K562 (cell line): ENCODE measurements around the gene TRIM62. TPM values are rescaled to one million over a fixed set of nuclear protein-coding genes. Genes with fewer than 3 reads are reported as not detected.

Experiments used
- ATAC-seq: fragments of 200-7000 bp; cut with Tn5 transposase; 3 replicates; pipeline ENCODE4 v1.9.1; 2020; ENCODE audit warnings: moderate library complexity
- BruUV-seq: library from RNA; stranded (reverse); fragments of 400-500 nt; replicated peaks from 2 replicates; lab custom pipeline; 2021; lab: Mats Ljungman, UMichigan
- CTCF ChIA-PET: fragments of 300-600 bp; formaldehyde crosslinking; extraction: SDS; loops from one replicate; lab custom pipeline; 2021; ENCODE audit warnings: low intra/inter-chr PET ratio; lab: Yijun Ruan, JAX
- POLR2A ChIA-PET: fragments of 300-600, 350-650 bp; sonication (Branson Sonifier 250); formaldehyde crosslinking; extraction: SDS; loops from one replicate; lab custom pipeline; 2021; ENCODE audit warnings: antibody characterized with exemption, inconsistent platforms; lab: Yijun Ruan, JAX
- DNase-seq, 4 experiments: peaks; one replicate each; pipeline versions ENCODE4 v3.0.0 to v3.0.0-alpha.2; 2011 to 2018; ENCODE audit warnings: low spot score in 3 of 4, mixed read lengths in 3 of 4; ENCODE audit errors: extremely low read depth in 1 of 4
- FAIRE-seq: peaks from 2 replicates; lab custom pipeline; 2011; peaks lifted over from hg19 to GRCh38; lab: Jason Lieb, UNC
- H2AFZ ChIP-seq: 2 replicates; pipeline ENCODE4 v1.6.0; 2011; ENCODE audit warnings: low read depth, low read length, control low read depth, inconsistent platforms
- H3K27ac ChIP-seq: fragments of 200-600 bp; 3 replicates; pipeline ENCODE4 v1.8.0; 2011; ENCODE audit warnings: low read depth, mild to moderate bottlenecking, control low read depth, inconsistent platforms, low read length, moderate library complexity, mixed read lengths; ENCODE audit errors: extremely low read depth
- H3K27me3 ChIP-seq, 2 experiments: fragments of 300-600 bp in 1 of 2; 2 replicates in 1 of 2; 3 replicates in 1 of 2; pipeline versions ENCODE4 v1.6.0 to v1.8.0; 2011; ENCODE audit warnings: inconsistent platforms in 2 of 2, low read length in 2 of 2, mild to moderate bottlenecking in 1 of 2, mixed read lengths in 1 of 2, moderate library complexity in 1 of 2; ENCODE audit not compliant: control insufficient read depth in 2 of 2, insufficient read depth in 2 of 2
- H3K36me3 ChIP-seq: fragments of 300-600 bp; 3 replicates; pipeline ENCODE4 v1.8.0; 2011; ENCODE audit warnings: mild to moderate bottlenecking, low read length, inconsistent platforms; ENCODE audit not compliant: control insufficient read depth, insufficient read depth
- H3K4me1 ChIP-seq, 2 experiments: fragments of 200-600 bp in 1 of 2; replicated peaks in 1 of 2; 2 replicates in 1 of 2; 3 replicates in 1 of 2; pipeline versions ENCODE4 v1.5.1 to v1.8.0; 2011; ENCODE audit warnings: inconsistent platforms in 2 of 2, low read length in 2 of 2, mild to moderate bottlenecking in 1 of 2, mixed read lengths in 1 of 2, moderate library complexity in 1 of 2; ENCODE audit not compliant: control insufficient read depth in 2 of 2, insufficient read depth in 2 of 2
- H3K4me2 ChIP-seq: 2 replicates; pipeline ENCODE4 v1.6.1; 2011; ENCODE audit warnings: low read length, control low read depth, inconsistent platforms, mixed read lengths; ENCODE audit not compliant: insufficient read depth
- H3K4me3 ChIP-seq: fragments of 200-600 bp; sonication (generic), shearing (Covaris generic); 2 replicates; pipeline ENCODE4 v1.5.1; 2016; ENCODE audit warnings: control low read depth, inconsistent platforms
- H3K79me2 ChIP-seq: fragments of 200-600 bp; 3 replicates; pipeline ENCODE4 v1.8.0; 2011; ENCODE audit warnings: low read length, inconsistent platforms; ENCODE audit not compliant: control insufficient read depth, insufficient read depth
- H3K9ac ChIP-seq, 2 experiments: 2 replicates each; pipeline versions ENCODE4 v1.6.0 to v1.6.1; 2011; ENCODE audit warnings: low read depth in 2 of 2, low read length in 2 of 2, control low read depth in 1 of 2, inconsistent platforms in 1 of 2, mild to moderate bottlenecking in 1 of 2, mixed read lengths in 1 of 2; ENCODE audit not compliant: insufficient read depth in 1 of 2
- H3K9me1 ChIP-seq: one replicate; pipeline ENCODE4 v1.6.0; 2011; ENCODE audit warnings: inconsistent platforms, mild to moderate bottlenecking, low read length, moderate library complexity; ENCODE audit not compliant: control insufficient read depth, insufficient read depth
- H3K9me3 ChIP-seq: replicated peaks from 2 replicates; pipeline ENCODE4 v1.5.1; 2011; ENCODE audit warnings: low read depth, low read length, inconsistent platforms; ENCODE audit not compliant: control insufficient read depth, insufficient read depth
- H4K20me1 ChIP-seq: replicated peaks from 2 replicates; pipeline ENCODE4 v1.6.1; 2011; ENCODE audit warnings: low read length, inconsistent platforms, mixed read lengths; ENCODE audit not compliant: control insufficient read depth, insufficient read depth
- HMG20B ChIP-seq: fragments of 250-450 bp; sonication (Bioruptor Pico); IDR thresholded peaks from 2 replicates; pipeline ENCODE4 v1.5.0; 2021; ENCODE audit warnings: mild to moderate bottlenecking
- KAT8 ChIP-seq: fragments of 450-650 bp; IDR thresholded peaks from 2 replicates; pipeline ENCODE4 v1.6.1; 2016; ENCODE audit warnings: low read depth, mild to moderate bottlenecking
- KHSRP ChIP-seq: fragments of 450-650 bp; IDR thresholded peaks from 2 replicates; pipeline ENCODE4 v1.6.1; 2017
- MBD2 ChIP-seq: sonication (generic); IDR thresholded peaks from 2 replicates; pipeline ENCODE4 v1.6.1; 2016; ENCODE audit warnings: low read depth, borderline replicate concordance
- MXI1 ChIP-seq: IDR thresholded peaks from 2 replicates; pipeline ENCODE4 v1.6.1; 2011; ENCODE audit warnings: low read depth, mild to moderate bottlenecking, improper control_type of control experiment, low read length
- NRF1 ChIP-seq, 2 experiments: fragments of 450-650 bp; IDR thresholded peaks in 1 of 2; conservative IDR thresholded peaks in 1 of 2; 2 replicates each; pipeline ENCODE4 v1.6.1; 2014; ENCODE audit warnings: mild to moderate bottlenecking in 2 of 2
- PTRF ChIP-seq: fragments of 450-650 bp; IDR thresholded peaks from 2 replicates; pipeline ENCODE4 v1.6.1; 2016; ENCODE audit warnings: mild to moderate bottlenecking, missing genetic modification characterization, missing compliant biosample characterization
- WGBS: fragments of 100-300 bp; shearing (Covaris generic); methylation state at CpG from one replicate; pipeline ENCODE4 v1.1.6; 2016; ENCODE audit warnings: low coverage, mixed read lengths; ENCODE audit not compliant: insufficient coverage; ENCODE audit errors: missing lambda C conversion rate; 5-methylcytosine and 5-hydroxymethylcytosine counted together
- in situ Hi-C: fragments of 300-500 bp; cut with MboI; formaldehyde crosslinking; loops from 4 replicates; pipeline ENCODE4 v1.15.0; 2018; ENCODE audit warnings: inconsistent platforms, mixed read lengths
- intact Hi-C: fragments of 100-400 bp; cut with micrococcal nuclease; formaldehyde crosslinking; loops from 2 replicates; pipeline ENCODE4 v1.14.2; 2022
- polyA plus RNA-seq, 8 experiments: library from polyadenylated mRNA; depleted of rRNA in 4 of 8; stranded (reverse) in 5 of 8; unstranded in 3 of 8; fragments of >200 nt; fragmentation: Nextera tagmentation in 2 of 8; fragmentation: Illumina TruSeq in 1 of 8; extraction: Ambion mirVana in 2 of 8; extraction: Trizol in 1 of 8; gene quantifications; 2 replicates each; pipeline versions ENCODE4 v1.2.1 to v1.2.3, GENCODE V29; 2011 to 2014; ENCODE audit warnings: inconsistent platforms in 1 of 8, missing spikeins in 1 of 8
- total RNA-seq, 7 experiments: library from RNA; depleted of rRNA in 6 of 7; stranded (reverse); fragments of >200 nt in 6 of 7; fragmentation: Illumina TruSeq in 2 of 7; extraction: Trizol in 2 of 7; gene quantifications; 2 replicates each; pipeline versions ENCODE4 v1.2.1 to v1.2.3, GENCODE V29; 2011 to 2021; ENCODE audit warnings: low replicate concordance in 1 of 7
- TF ChIP-seq, protein P1 (sequence below): fragments of 250-450 bp; sonication (Bioruptor Pico); IDR thresholded peaks from 2 replicates; pipeline ENCODE4 v1.5.0; 2021
- TF ChIP-seq, protein P2 (sequence below), 2 experiments: IDR thresholded peaks; 2 replicates each; pipeline ENCODE4 v1.6.1; 2011; ENCODE audit warnings: borderline replicate concordance in 1 of 2, control low read depth in 1 of 2, low read depth in 1 of 2, low read length in 1 of 2, mild to moderate bottlenecking in 1 of 2, mixed read lengths in 1 of 2, moderate library complexity in 1 of 2; ENCODE audit not compliant: insufficient read depth in 1 of 2, insufficient read length in 1 of 2, poor library complexity in 1 of 2, severe bottlenecking in 1 of 2; ENCODE audit errors: extremely low read depth in 1 of 2
- TF ChIP-seq, protein P3 (sequence below): IDR thresholded peaks from 2 replicates; pipeline ENCODE4 v1.6.1; 2014; ENCODE audit warnings: antibody characterized with exemption
- TF ChIP-seq, protein P4 (sequence below): fragments of 450-650 bp; IDR thresholded peaks from 2 replicates; pipeline ENCODE4 v1.6.1; 2016; ENCODE audit warnings: mild to moderate bottlenecking

TRIM62 gene
- total and polyA plus RNA-seq, 9 of the 15 experiments (the other 6 are each of a cell fraction or from before 2014, with no cell fraction given), result 0.18 to 2.3 (median 0.52) TPM

DNA sequence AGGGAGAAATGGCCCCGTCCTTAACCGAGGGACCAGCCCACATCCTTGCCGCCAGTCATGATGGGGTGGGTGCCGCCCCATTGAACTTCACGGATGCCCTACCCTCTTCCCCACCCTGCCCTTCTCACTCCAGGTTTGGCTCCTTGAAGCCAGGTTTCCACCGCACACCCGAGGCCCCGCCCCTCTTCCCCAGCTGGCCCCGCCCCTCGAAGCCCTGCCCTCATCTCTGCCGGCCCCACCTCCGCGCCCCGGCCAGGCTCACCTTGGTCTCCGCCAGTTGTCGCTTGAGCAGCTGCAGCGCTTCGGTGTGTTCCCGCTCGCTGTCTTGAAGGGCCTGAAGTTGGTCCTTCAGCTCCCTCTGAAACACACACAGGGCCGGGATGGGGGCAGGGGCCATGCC, 16.6 kb downstream of the TRIM62 start:
- POLR2A ChIA-PET, result no interaction called here

More for the DNA sequence above, 16.6 kb downstream of the TRIM62 start:
- TF ChIP-seq KHSRP (no peak), NRF1 (conservative IDR thresholded peaks at IDR 0.05 in 1 of 2, IDR thresholded peaks at IDR 0.05 in 1 of 2) (peak in 1 of 2 experiments; percentile 33; a peak in 2 of 4 replicates), KAT8 (no peak), MBD2 (no peak), PTRF (tag) (no peak), MXI1 (no peak), HMG20B (CRISPR knock-in tag) (no peak)
- TF ChIP-seq, protein P1, sequence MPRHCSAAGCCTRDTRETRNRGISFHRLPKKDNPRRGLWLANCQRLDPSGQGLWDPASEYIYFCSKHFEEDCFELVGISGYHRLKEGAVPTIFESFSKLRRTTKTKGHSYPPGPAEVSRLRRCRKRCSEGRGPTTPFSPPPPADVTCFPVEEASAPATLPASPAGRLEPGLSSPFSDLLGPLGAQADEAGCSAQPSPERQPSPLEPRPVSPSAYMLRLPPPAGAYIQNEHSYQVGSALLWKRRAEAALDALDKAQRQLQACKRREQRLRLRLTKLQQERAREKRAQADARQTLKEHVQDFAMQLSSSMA (CRISPR knock-in tag), result no peak
- TF ChIP-seq, protein P2, sequence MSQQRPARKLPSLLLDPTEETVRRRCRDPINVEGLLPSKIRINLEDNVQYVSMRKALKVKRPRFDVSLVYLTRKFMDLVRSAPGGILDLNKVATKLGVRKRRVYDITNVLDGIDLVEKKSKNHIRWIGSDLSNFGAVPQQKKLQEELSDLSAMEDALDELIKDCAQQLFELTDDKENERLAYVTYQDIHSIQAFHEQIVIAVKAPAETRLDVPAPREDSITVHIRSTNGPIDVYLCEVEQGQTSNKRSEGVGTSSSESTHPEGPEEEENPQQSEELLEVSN (IDR thresholded peaks at IDR 0.05; ENCODE audit: borderline replicate concordance in 1 of 2, extremely low read depth in 1 of 2, insufficient read depth in 1 of 2, insufficient read length in 1 of 2, low read depth in 1 of 2, low read length in 1 of 2, poor library complexity in 1 of 2, severe bottlenecking in 1 of 2), result peak in 1 of 2 experiments; percentile 77
- TF ChIP-seq, protein P3, sequence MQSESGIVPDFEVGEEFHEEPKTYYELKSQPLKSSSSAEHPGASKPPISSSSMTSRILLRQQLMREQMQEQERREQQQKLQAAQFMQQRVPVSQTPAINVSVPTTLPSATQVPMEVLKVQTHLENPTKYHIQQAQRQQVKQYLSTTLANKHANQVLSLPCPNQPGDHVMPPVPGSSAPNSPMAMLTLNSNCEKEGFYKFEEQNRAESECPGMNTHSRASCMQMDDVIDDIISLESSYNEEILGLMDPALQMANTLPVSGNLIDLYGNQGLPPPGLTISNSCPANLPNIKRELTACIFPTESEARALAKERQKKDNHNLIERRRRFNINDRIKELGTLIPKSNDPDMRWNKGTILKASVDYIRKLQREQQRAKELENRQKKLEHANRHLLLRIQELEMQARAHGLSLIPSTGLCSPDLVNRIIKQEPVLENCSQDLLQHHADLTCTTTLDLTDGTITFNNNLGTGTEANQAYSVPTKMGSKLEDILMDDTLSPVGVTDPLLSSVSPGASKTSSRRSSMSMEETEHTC, result no peak
- TF ChIP-seq, protein P4, sequence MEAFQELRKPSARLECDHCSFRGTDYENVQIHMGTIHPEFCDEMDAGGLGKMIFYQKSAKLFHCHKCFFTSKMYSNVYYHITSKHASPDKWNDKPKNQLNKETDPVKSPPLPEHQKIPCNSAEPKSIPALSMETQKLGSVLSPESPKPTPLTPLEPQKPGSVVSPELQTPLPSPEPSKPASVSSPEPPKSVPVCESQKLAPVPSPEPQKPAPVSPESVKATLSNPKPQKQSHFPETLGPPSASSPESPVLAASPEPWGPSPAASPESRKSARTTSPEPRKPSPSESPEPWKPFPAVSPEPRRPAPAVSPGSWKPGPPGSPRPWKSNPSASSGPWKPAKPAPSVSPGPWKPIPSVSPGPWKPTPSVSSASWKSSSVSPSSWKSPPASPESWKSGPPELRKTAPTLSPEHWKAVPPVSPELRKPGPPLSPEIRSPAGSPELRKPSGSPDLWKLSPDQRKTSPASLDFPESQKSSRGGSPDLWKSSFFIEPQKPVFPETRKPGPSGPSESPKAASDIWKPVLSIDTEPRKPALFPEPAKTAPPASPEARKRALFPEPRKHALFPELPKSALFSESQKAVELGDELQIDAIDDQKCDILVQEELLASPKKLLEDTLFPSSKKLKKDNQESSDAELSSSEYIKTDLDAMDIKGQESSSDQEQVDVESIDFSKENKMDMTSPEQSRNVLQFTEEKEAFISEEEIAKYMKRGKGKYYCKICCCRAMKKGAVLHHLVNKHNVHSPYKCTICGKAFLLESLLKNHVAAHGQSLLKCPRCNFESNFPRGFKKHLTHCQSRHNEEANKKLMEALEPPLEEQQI, result no peak
- H3K36me3 ChIP-seq, result no peaks in the 10 kb centered on the region
- no peaks in the 10 kb centered on the region for H3K9me3 ChIP-seq
- H3K4me2 ChIP-seq, result peak overlapping the region; percentile 13; the same call in 1 of the 2 replicates
- 0 out of 2 replicates have a peak overlapping the region, but pooled peaks have one; percentile 6 for H2AFZ ChIP-seq
- H3K27me3 ChIP-seq, result peaks cover 17 to 55% of the 10 kb centered on the region in 2 experiments
- H3K4me3 ChIP-seq, result no peak overlapping the region
- H4K20me1 ChIP-seq, result peaks cover 10% of the 10 kb centered on the region; the same call in 1 of the 2 replicates
- ATAC-seq (peak; percentile 97), DNase-seq (peak; percentile 76 to 96 (median 92)), FAIRE-seq (no peak)
- no peaks in the 10 kb centered on the region for H3K9me1 ChIP-seq
- CTCF ChIA-PET, result no interaction called here
- H3K9ac ChIP-seq, result peak overlapping the region in 1 of 2 experiments; percentile 74; a peak in 2 of 4 replicates
- BruUV-seq, result no TSS peak
- peaks cover 2 to 13% of the 10 kb centered on the region in 2 experiments; a peak in 3 of 5 replicates for H3K4me1 ChIP-seq
- H3K79me2 ChIP-seq, result no peaks in the 10 kb centered on the region
- intact Hi-C loops, result no loop called here
- in situ Hi-C loops, result no loop called here
- WGBS, result 5% methylated on average over 17 of the region's 21 CpGs
- H3K27ac ChIP-seq, result no peak overlapping the region
